Brain pericyte (primary cell): ENCODE measurements around the gene MKRN2.
"Not testable (repeated sequence)": the region's sequence is repeated elsewhere in the genome, so short reads cannot be mapped to it uniquely, and the experiment has no call there.

ENCODE experiments used
- DNase-seq: peaks from one replicate; pipeline ENCODE4 v3.0.0-alpha.2; 2012; ENCODE audit warnings: low read depth, low spot score

Gene MKRN2

DNA sequence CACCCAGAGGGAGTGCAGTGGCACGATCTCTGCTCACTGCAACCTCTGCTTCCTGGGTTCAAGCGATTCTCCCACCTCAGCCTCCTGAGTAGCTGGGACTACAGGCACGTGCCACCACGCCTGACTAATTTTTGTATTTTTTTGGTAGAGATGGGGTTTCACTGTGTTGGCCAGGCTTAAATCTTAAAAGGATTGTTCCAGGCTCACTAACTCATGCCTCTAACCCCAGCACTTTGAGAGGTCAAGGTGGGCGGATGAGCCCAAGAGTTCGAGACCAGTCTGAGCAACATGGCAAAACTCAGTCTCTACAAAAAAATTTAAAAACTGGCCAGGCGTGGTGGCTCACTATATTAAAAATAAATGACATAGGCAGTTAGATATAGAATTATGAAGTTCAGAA, 74.0 kb downstream of the MKRN2 start:
- not testable (repeated sequence) for DNase-seq

DNA sequence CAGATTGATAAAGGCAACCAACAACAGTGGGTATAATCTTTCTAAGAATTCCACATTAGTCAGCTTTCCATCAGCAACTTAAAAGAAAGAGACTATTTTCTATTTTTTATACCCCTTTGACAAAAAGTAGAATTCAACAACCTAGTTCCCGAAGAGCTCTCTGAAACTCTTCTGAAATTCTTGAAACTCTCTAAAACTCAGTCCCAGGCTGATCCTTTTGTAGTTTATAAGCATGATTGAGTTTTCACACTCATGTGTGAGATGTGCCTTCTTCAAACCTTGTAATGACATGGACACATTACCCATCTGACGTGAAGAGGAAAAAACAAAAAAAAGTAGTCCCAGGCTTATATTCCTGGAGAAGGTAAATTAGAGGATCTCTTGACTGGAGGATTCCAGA, 75.6 kb downstream of the MKRN2 start:
- DNase-seq: no peak

DNA sequence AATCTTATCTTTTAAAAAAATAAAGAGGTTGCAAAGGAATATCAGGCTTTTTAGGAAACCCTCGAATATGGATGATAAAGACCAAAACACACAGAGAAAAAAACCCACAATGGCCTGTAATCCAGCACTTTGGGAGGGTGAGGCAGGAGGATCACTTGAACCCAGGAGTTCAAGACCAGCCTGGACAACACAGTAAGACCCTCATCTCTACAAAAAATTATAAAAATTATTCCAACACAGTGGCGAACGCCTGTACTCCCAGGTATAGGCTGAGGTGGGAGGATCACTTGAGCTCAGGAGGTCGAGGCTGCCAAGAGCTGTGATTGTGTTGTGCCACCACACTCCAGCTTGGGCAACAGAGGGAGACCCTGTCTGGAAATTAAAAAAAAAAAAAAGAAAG, 76.2 kb downstream of the MKRN2 start:
- no peak for DNase-seq
